OCI-LY1 (cell line): ENCODE measurements around the gene SNRNP35.

Source experiments
- H2AFZ ChIP-seq: fragments of 200-600 bp; sonication (generic), shearing (Covaris generic); 2 replicates; pipeline ENCODE4 v1.6.0; 2014; ENCODE audit warnings: antibody characterized with exemption, mild to moderate bottlenecking, low read length
- H3F3A ChIP-seq: fragments of 200-600 bp; sonication (generic), shearing (Covaris generic); 2 replicates; pipeline ENCODE4 v1.6.0; 2014; ENCODE audit warnings: mild to moderate bottlenecking, antibody characterized with exemption, low read length, moderate library complexity; ENCODE audit not compliant: insufficient read depth
- H3K27ac ChIP-seq: fragments of 200-600 bp; sonication (generic); 2 replicates; pipeline ENCODE4 v1.5.1; 2014; ENCODE audit warnings: low read length, mixed run types, mild to moderate bottlenecking, low read depth; ENCODE audit not compliant: poor library complexity, severe bottlenecking
- H3K27me3 ChIP-seq: fragments of 200-600 bp; sonication (generic); 2 replicates; pipeline ENCODE4 v1.6.0; 2014; ENCODE audit warnings: antibody characterized with exemption, mild to moderate bottlenecking, low read length, moderate library complexity; ENCODE audit not compliant: insufficient read depth
- H3K36me3 ChIP-seq: fragments of 200-600 bp; sonication (generic); 2 replicates; pipeline ENCODE4 v1.6.1; 2014; ENCODE audit warnings: mild to moderate bottlenecking, antibody characterized with exemption, low read length, moderate library complexity, mixed read lengths; ENCODE audit not compliant: insufficient read depth
- H3K4me1 ChIP-seq: fragments of 200-600 bp; sonication (generic); 2 replicates; pipeline ENCODE4 v1.5.1; 2014; ENCODE audit warnings: mild to moderate bottlenecking, low read length, moderate library complexity; ENCODE audit not compliant: insufficient read depth, severe bottlenecking
- H3K4me2 ChIP-seq: fragments of 200-600 bp; sonication (generic), shearing (Covaris generic); 2 replicates; pipeline ENCODE4 v1.6.1; 2014; ENCODE audit warnings: low read length
- H3K4me3 ChIP-seq: fragments of 200-600 bp; sonication (generic); 2 replicates; pipeline ENCODE4 v1.5.1; 2014; ENCODE audit warnings: low read length, low read depth, mild to moderate bottlenecking, mixed read lengths; ENCODE audit not compliant: poor library complexity, severe bottlenecking
- H3K79me2 ChIP-seq: fragments of 200-600 bp; shearing (Covaris generic); 2 replicates; pipeline ENCODE4 v1.6.1; 2016; ENCODE audit warnings: mixed run types, low read length, mixed read lengths; ENCODE audit not compliant: insufficient read depth
- H3K9ac ChIP-seq: fragments of 200-600 bp; sonication (generic), shearing (Covaris generic); 2 replicates; pipeline ENCODE4 v1.6.1; 2014; ENCODE audit warnings: mild to moderate bottlenecking, low read length, mixed read lengths
- H3K9me2 ChIP-seq: fragments of 200-600 bp; sonication (generic), shearing (Covaris generic); 2 replicates; pipeline ENCODE4 v1.6.1; 2014; ENCODE audit warnings: low read depth, mild to moderate bottlenecking, low read length, mixed read lengths
- H3K9me3 ChIP-seq: fragments of 200-600 bp; shearing (Covaris generic); 2 replicates; pipeline ENCODE4 v1.6.1; 2014; ENCODE audit warnings: low read length, mixed read lengths
- H4K20me1 ChIP-seq: fragments of 200-600 bp; sonication (generic), shearing (Covaris generic); 2 replicates; pipeline ENCODE4 v1.6.0; 2016; ENCODE audit warnings: mild to moderate bottlenecking, low read length; ENCODE audit not compliant: insufficient read depth
- CTCF ChIP-seq: fragments of 200-600 bp; sonication (generic), shearing (Covaris generic); IDR thresholded peaks from 2 replicates; pipeline ENCODE4 v1.5.1; 2017; ENCODE audit warnings: mild to moderate bottlenecking, antibody characterized with exemption, low read length, moderate library complexity, mixed read lengths
- EZH2 ChIP-seq: fragments of 200-600 bp; sonication (generic), shearing (Covaris generic); IDR thresholded peaks from 2 replicates; pipeline ENCODE4 v1.8.0; 2017; ENCODE audit warnings: borderline replicate concordance, mixed run types, mild to moderate bottlenecking, antibody characterized with exemption, low read length, moderate library complexity, mixed read lengths

SNRNP35 gene

GRCh38 chr12:123516216-123516780, 58.4 kb downstream of the SNRNP35 start:
- no peaks in the 10 kb centered on the region for H4K20me1 ChIP-seq
- H3K4me2 ChIP-seq: no peak overlapping the region
- no peak for TF ChIP-seq CTCF
- no peak for TF ChIP-seq EZH2
- no peaks in the 10 kb centered on the region for H3K9me2 ChIP-seq
- no peak overlapping the region for H3K9ac ChIP-seq
- H3K27ac ChIP-seq: no peak overlapping the region
- no peaks in the 10 kb centered on the region for H3K9me3 ChIP-seq
- no peaks in the 10 kb centered on the region for H3K36me3 ChIP-seq
- H3K4me3 ChIP-seq: no peak overlapping the region
- H3F3A ChIP-seq: no peaks in the 10 kb centered on the region
- H2AFZ ChIP-seq: no peak overlapping the region
- H3K79me2 ChIP-seq: no peaks in the 10 kb centered on the region
- H3K4me1 ChIP-seq: no peaks in the 10 kb centered on the region
- H3K27me3 ChIP-seq: no peaks in the 10 kb centered on the region
